Measurements from ENCODE around the gene PGLYRP2.

The PGLYRP2 gene

DNA sequence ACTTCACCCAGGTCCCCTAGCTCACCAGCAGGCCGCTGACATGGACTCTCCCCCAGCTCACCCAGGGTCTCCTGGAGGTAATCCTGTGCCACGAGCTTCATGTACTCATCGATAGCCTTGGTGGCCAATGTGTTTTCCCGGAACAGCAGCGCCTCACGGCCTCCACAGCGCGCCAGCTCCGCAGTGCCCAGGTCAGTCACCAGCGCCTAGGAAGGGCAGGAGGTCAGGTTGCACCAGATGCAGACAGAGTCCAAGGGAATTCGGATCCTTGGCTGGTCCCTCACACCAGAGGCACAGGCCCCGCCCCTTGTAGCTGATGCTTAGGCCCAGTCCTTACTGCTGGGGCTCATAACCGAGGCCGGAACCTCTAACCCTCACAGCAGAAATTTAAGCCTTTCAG is 22.9 kb downstream of the PGLYRP2 start:
- ChIA-PET CTCF (no interaction called here), POLR2A (ENCODE audit: low non-redundant PET) (no interaction called here)
- no peak overlapping the region for H3K27ac ChIP-seq
- no peak for DNase-seq (ENCODE audit: low spot score)
- TF ChIP-seq, protein P1, sequence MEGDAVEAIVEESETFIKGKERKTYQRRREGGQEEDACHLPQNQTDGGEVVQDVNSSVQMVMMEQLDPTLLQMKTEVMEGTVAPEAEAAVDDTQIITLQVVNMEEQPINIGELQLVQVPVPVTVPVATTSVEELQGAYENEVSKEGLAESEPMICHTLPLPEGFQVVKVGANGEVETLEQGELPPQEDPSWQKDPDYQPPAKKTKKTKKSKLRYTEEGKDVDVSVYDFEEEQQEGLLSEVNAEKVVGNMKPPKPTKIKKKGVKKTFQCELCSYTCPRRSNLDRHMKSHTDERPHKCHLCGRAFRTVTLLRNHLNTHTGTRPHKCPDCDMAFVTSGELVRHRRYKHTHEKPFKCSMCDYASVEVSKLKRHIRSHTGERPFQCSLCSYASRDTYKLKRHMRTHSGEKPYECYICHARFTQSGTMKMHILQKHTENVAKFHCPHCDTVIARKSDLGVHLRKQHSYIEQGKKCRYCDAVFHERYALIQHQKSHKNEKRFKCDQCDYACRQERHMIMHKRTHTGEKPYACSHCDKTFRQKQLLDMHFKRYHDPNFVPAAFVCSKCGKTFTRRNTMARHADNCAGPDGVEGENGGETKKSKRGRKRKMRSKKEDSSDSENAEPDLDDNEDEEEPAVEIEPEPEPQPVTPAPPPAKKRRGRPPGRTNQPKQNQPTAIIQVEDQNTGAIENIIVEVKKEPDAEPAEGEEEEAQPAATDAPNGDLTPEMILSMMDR (conservative IDR thresholded peaks at IDR 0.05; ENCODE audit: low read depth) = no peak

DNA sequence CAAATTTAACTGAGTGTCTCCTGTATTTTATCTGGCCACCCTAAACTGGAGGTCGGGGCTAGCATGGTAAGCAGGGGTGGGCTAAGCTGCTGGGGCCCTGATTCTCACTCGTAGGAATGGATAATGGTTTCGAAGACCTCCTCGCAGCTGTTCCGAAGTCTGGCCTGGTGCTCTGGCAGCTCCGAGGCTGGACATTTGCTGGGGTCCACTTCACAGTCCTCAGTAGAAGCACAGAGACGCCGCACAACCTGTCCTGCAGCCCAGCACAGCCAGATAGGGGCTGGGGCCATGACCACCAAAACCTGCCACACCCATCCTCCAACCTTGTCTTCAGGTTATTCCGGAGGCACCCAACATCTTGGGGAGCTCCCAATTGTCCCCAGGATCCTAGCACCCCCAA is 23.3 kb downstream of the PGLYRP2 start:
- CTCF ChIA-PET = no interaction called here
- TF ChIP-seq, protein P1 (conservative IDR thresholded peaks at IDR 0.05; ENCODE audit: low read depth) = no peak
- POLR2A ChIA-PET (ENCODE audit: low non-redundant PET) = no interaction called here

DNA sequence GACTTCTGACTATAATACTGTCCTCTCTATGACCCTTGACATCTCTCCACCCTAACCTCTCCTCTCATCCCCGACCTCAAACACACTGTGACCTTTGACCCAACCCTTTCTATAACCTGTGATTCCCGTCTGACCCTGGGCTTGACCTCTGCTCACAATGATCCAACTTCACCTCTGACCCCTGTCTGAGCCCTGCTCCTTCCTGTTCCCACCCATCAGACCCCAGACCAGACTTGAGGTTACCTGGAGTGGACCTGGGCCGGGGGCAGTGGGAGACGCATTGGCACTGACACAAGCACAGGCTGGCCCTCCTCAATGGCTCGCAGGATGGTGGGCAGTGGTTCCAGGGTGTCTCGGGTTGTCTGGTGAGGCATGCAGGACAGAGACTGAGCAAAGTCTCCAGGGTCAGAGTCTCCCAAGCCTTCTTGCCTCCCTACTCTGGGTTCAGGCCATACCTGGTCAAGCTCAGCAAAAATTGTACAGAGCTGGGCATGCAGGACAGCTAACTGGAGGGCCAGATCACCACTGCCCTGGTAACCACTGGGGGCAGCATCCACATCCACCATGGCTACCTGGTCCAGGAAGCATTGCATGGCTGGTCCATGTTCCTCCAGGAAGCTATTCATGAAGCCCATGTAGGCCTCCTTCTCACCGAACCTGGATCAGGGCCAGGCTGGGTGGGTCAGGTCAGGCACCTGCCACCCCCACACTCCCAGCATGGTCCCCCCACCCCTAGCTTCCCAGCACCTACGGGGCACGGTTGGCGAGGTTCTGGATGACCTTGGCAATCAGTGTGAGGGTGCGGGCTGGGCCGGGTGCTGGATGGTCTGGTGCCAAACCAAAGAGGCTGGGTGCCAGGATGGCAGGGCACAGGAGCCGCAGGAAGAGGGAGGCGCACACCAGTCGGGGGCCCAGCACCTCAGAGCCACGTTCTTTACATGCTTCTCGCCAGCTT is 25.1 kb downstream of the PGLYRP2 start:
- CTCF ChIA-PET = interaction anchor here (0.6 to 0.7 kb wide), 3 partner anchors 22 to 83 kb away, joined by 3 read pairs; no protein-coding TSS in a partner anchor
- TF ChIP-seq, protein P1 (conservative IDR thresholded peaks at IDR 0.05; ENCODE audit: low read depth) = no peak
- H3K27ac ChIP-seq = no peak overlapping the region
- POLR2A ChIA-PET (ENCODE audit: low non-redundant PET) = no interaction called here
- DNase-seq (ENCODE audit: low spot score) = no peak

More for the DNA sequence above, 23.3 kb downstream of the PGLYRP2 start:
- no peak overlapping the region for H3K27ac ChIP-seq
- no peak for DNase-seq (ENCODE audit: low spot score)

DNA sequence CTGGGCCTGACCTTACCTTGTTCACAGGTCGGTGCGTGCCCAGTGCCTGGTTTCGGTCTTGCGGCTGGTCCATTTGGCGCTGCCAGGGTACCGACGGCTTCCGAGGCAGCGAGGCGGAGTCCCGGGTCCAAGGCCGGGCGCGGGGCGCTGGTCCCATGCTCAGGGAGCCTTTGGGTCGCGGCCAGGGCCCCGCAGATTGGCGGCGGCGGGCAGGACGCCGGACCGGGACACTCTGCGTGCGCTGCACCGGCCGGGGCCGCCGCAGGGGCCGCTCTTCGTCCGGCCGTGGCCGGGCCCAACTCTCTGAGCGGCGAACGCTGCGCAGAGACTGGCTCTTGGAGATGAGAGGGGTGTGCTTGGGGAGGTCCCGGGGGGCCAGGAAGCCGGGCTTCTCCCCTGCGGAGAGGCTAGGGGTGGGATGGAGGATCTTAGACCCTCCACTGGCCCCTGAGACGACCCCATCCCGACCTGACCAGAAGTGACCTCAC is 26.2 kb downstream of the PGLYRP2 start:
- ChIA-PET POLR2A (ENCODE audit: low non-redundant PET) (no interaction called here), CTCF (interaction anchor here (0.5 kb wide), 1 partner anchor 14 kb away, joined by 3 read pairs; no protein-coding TSS in a partner anchor)
- H3K27ac ChIP-seq = peak overlapping the region; percentile 71
- TF ChIP-seq, protein P1 (conservative IDR thresholded peaks at IDR 0.05; ENCODE audit: low read depth) = peak; percentile 51; the same call in 1 of the 2 replicates
- no peak for DNase-seq (ENCODE audit: low spot score)

DNA sequence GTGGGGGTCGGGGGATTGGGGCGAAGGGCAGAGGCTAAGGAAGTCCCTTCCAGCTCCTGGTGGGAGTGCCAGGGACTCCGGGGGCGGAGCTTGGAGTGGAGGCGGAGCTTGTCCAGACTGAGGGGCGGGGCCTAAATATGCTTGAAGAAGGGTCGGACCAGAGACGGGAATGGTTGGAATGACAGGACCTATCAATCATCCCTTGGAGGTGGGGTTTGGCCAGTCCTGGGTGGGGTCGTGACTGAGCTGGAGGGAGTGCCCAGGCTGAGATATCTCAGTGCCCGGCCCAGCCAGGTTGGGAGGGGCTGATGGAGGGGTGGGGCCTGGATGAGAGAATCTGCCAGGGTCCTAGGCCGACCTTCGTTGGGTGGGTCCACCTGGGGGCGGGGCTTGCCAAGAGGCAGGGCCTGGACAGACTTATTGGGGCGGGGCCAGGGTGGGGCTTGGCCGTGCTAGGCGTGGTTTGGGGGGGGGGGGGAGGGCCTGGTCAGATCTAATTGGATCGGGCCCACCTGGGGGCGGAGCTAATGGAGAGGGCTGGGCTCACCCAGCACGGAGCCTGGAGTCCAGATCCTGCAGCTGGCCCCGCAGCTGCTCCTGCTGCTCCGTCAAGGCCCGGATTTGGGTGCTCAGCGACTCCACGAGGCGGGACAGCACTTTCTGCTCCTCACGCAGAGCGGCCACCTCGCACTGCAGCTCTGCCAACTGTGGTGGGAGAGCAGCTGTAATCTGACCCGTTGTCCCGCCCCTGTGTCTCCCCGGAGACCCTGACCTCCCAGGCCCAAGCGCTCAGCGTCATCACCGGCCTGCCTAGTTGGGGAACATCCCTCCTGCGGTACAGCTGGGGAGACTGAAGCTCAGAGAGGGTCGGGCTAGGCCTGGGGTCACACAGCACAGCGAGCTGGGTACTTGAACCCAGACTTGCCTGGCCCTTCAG is 26.9 kb downstream of the PGLYRP2 start:
- ChIA-PET CTCF (interaction anchor here (0.5 kb wide), 2 partner anchors 15 to 103 kb away, joined by 3 to 8 read pairs; no protein-coding TSS in a partner anchor), POLR2A (ENCODE audit: low non-redundant PET) (no interaction called here)
- TF ChIP-seq, protein P1 (conservative IDR thresholded peaks at IDR 0.05; ENCODE audit: low read depth) = no peak
- peak; percentile 96 for DNase-seq (ENCODE audit: low spot score)
- peak overlapping the region; percentile 71 for H3K27ac ChIP-seq

DNA sequence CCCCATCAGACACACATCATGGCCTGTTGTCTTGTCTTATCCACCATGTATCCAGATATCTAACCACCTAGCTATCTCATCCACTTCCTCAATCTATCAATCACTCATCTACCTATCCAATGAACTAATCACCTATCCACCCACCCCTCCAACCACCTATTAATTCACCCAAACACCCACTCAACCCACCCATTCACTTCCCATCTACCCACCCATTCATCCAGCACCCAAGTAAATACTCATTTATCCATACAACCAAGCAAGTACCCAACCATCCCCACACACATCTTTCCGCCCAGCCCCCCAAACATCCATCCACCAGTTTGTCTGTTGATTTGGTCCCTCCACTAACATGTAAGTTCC is 28.8 kb downstream of the PGLYRP2 start:
- peak overlapping the region; percentile 73 for H3K27ac ChIP-seq
- TF ChIP-seq, protein P1 (conservative IDR thresholded peaks at IDR 0.05; ENCODE audit: low read depth) = no peak
- no peak for DNase-seq (ENCODE audit: low spot score)
- CTCF ChIA-PET = interaction anchor here (0.8 kb wide), 1 partner anchor 81 kb away, joined by 3 read pairs; no protein-coding TSS in a partner anchor
- POLR2A ChIA-PET (ENCODE audit: low non-redundant PET) = interaction anchor here (0.6 kb wide), 1 partner anchor 15 kb away, joined by 3 read pairs; no protein-coding TSS in a partner anchor
